GM21825 (cell line): ENCODE measurements around the gene RPS15.
"Not testable (repeated sequence)": the region's sequence is repeated elsewhere in the genome, so short reads cannot be mapped to it uniquely, and the experiment has no call there.

Source experiments
- ATAC-seq: cut with Tn5 transposase; IDR thresholded peaks from one replicate; pipeline ENCODE4 v1.9.1; 2021; ENCODE audit warnings: mild to moderate bottlenecking, moderate library complexity; ENCODE audit not compliant: unreplicated experiment

The RPS15 gene

GRCh38 chr19:1433119-1434039, 4.8 kb upstream of the RPS15 start:
- ATAC-seq, result no peak

- ATAC-seq, result no peak
These were observed 4.2 kb upstream of the RPS15 start for GRCh38 chr19:1434040-1434366.

GRCh38 chr19:1434577-1435060, 3.6 kb upstream of the RPS15 start:
- no peak for ATAC-seq

- no peak for ATAC-seq
These were observed 2.7 kb upstream of the RPS15 start for GRCh38 chr19:1435378-1435989.

GRCh38 chr19:1437609-1438008, 587 bp upstream of the RPS15 start:
- ATAC-seq, result no peak

GRCh38 chr19:1438933-1439354, 748 bp downstream of the RPS15 start:
- ATAC-seq, result no peak

GRCh38 chr19:1439525-1440417, 1.6 kb downstream of the RPS15 start:
- ATAC-seq, result not testable (repeated sequence)

GRCh38 chr19:1440418-1440801, 2.2 kb downstream of the RPS15 start:
- no peak for ATAC-seq

GRCh38 chr19:1441022-1441426, 2.8 kb downstream of the RPS15 start:
- no peak for ATAC-seq

GRCh38 chr19:1441677-1442438, 3.7 kb downstream of the RPS15 start:
- no peak for ATAC-seq

- peak; percentile 73 for ATAC-seq
These were observed 7.2 kb downstream of the RPS15 start for GRCh38 chr19:1445185-1445931.

GRCh38 chr19:1445932-1446712, 7.9 kb downstream of the RPS15 start:
- ATAC-seq, result no peak

- no peak for ATAC-seq
These were observed 8.7 kb downstream of the RPS15 start for GRCh38 chr19:1446713-1447481.

GRCh38 chr19:1447504-1447903, 9.3 kb downstream of the RPS15 start:
- no peak for ATAC-seq

- ATAC-seq, result no peak
These were observed 9.7 kb downstream of the RPS15 start for GRCh38 chr19:1447944-1448343.

- ATAC-seq, result no peak
These were observed 11.6 kb downstream of the RPS15 start, which contains the start of gene APC2 for GRCh38 chr19:1449467-1450442. TSS of gene APC2 (plus strand) at chr19:1450121. CDS start at chr19:1453002, 2,881 bp downstream.
